ENCODE results near the gene CBX7. TPM values are rescaled to one million over a fixed set of nuclear protein-coding genes. Genes with fewer than 3 reads are reported as not detected.

Gene CBX7
- total and polyA plus RNA-seq, 2 of the 4 experiments (the other 2 are of a cell fraction): 0.90 to 3.6 TPM

GRCh38 chr22:39110631-39111561 is 41.6 kb downstream of the CBX7 start:
- Histone ChIP-seq H3K9ac (ENCODE audit: low read depth, low read length) (no peak overlapping the region), H4K20me1 (ENCODE audit: insufficient read depth, low read length) (no peaks in the 10 kb centered on the region), H4K91ac (ENCODE audit: insufficient read depth, low read depth, low read length) (no peak overlapping the region), H3K56ac (ENCODE audit: extremely low read depth, insufficient read depth, low read length) (no peak overlapping the region), H3K9me1 (ENCODE audit: insufficient read depth, low read length) (no peaks in the 10 kb centered on the region), H3K9me3 (ENCODE audit: control insufficient read depth, insufficient read depth, low read length) (peaks cover 3% of the 10 kb centered on the region; the same call in 1 of the 2 replicates), H2AK9ac (replicated peaks; ENCODE audit: low read depth, low read length, poor library complexity) (no peak overlapping the region), H2AK5ac (ENCODE audit: low read depth, low read length) (no peak overlapping the region), H3K4me3 (ENCODE audit: insufficient read depth, low read depth, low read length) (no peak overlapping the region), H3K14ac (replicated peaks; ENCODE audit: low read depth, low read length) (no peak overlapping the region), H3K27ac (ENCODE audit: insufficient read depth, low read length) (no peak overlapping the region), H4K5ac (ENCODE audit: low read depth, low read length) (no peak overlapping the region), H2AFZ (replicated peaks; ENCODE audit: low read length, poor library complexity) (no peak overlapping the region), H2BK120ac (ENCODE audit: low read depth, low read length) (no peak overlapping the region), H2BK20ac (ENCODE audit: low read depth, low read length) (no peak overlapping the region), H3K4ac (ENCODE audit: low read depth, low read length) (no peak overlapping the region), H3K23ac (ENCODE audit: low read depth, low read length) (no peak overlapping the region), H3K27me3 (ENCODE audit: control insufficient read depth, insufficient read depth, low read length) (peaks cover 36% of the 10 kb centered on the region), H2BK5ac (ENCODE audit: low read depth, low read length, poor library complexity, severe bottlenecking) (no peak overlapping the region), H3K4me2 (ENCODE audit: low read depth, low read length) (no peak overlapping the region), H3K79me1 (ENCODE audit: low read depth in 1 of 2, low read length in 2 of 2) (no peaks in the 10 kb centered on the region), H3K4me1 (ENCODE audit: control insufficient read depth, insufficient read depth, low read length) (no peaks in the 10 kb centered on the region), H2BK15ac (ENCODE audit: low read depth, low read length) (no peak overlapping the region), H3K36me3 (ENCODE audit: control insufficient read depth, insufficient read depth, low read length) (no peaks in the 10 kb centered on the region), H4K8ac (ENCODE audit: low read depth in 2 of 2, low read length in 2 of 2) (no peak overlapping the region), H3K18ac (ENCODE audit: low read depth, low read length) (no peak overlapping the region)
- DNase-seq (no peak), ATAC-seq (ENCODE audit: low read depth) (no peak)
- CTCF ChIA-PET: no interaction called here
- in situ Hi-C loops (cut with MboI; ENCODE audit: low sequenced_read_pairs) (loop anchor here (25.0 kb wide), 1 partner anchor 249 kb away; the partner anchor contains the start of gene CBX6), intact Hi-C loops (cut with micrococcal nuclease) (no loop called here), dilution Hi-C loops (cut with HindIII; ENCODE audit: low sequenced_read_pairs, unreplicated experiment) (no loop called here)
- POLR2A ChIA-PET (ENCODE audit: unreplicated experiment): no interaction called here
- no TSS peak for BruUV-seq (replicated peaks)
- WGBS, 2 experiments (ENCODE audit: extremely low coverage in 2 of 2, insufficient read length in 1 of 2): 38% methylated on average over 4 of the region's 15 CpGs; no CpG with 5 or more reads in 1 of the 2 experiments
- TF ChIP-seq ELK1 (IDR thresholded peaks at IDR 0.05; ENCODE audit: borderline replicate concordance, low read depth, low read length) (no peak), SMC3 (IDR thresholded peaks at IDR 0.05; ENCODE audit: low read depth, low read length) (no peak), MXI1 (IDR thresholded peaks at IDR 0.05; ENCODE audit: borderline replicate concordance, low read depth, low read length) (no peak), NFE2L2 (IDR thresholded peaks at IDR 0.05; ENCODE audit: low read depth, low read length) (no peak), POLR2A (IDR thresholded peaks at IDR 0.05; ENCODE audit: low read depth, low read length) (no peak), MAZ (IDR thresholded peaks at IDR 0.05; ENCODE audit: borderline replicate concordance, low read depth, low read length) (no peak), RAD21 (IDR thresholded peaks at IDR 0.05; ENCODE audit: low read length) (no peak), RFX5 (IDR thresholded peaks at IDR 0.05; ENCODE audit: low read depth, low read length) (no peak), FOS (IDR thresholded peaks at IDR 0.05; ENCODE audit: low read depth, low read length) (no peak), CEBPB (IDR thresholded peaks at IDR 0.05; ENCODE audit: low read depth, low read length) (no peak), BHLHE40 (IDR thresholded peaks at IDR 0.05; ENCODE audit: low read depth, low read length) (no peak), CHD1 (IDR thresholded peaks at IDR 0.05; ENCODE audit: low read depth, low read length) (no peak), RCOR1 (IDR thresholded peaks at IDR 0.05; ENCODE audit: insufficient replicate concordance, low read length) (no peak)
- TF ChIP-seq, protein P1, sequence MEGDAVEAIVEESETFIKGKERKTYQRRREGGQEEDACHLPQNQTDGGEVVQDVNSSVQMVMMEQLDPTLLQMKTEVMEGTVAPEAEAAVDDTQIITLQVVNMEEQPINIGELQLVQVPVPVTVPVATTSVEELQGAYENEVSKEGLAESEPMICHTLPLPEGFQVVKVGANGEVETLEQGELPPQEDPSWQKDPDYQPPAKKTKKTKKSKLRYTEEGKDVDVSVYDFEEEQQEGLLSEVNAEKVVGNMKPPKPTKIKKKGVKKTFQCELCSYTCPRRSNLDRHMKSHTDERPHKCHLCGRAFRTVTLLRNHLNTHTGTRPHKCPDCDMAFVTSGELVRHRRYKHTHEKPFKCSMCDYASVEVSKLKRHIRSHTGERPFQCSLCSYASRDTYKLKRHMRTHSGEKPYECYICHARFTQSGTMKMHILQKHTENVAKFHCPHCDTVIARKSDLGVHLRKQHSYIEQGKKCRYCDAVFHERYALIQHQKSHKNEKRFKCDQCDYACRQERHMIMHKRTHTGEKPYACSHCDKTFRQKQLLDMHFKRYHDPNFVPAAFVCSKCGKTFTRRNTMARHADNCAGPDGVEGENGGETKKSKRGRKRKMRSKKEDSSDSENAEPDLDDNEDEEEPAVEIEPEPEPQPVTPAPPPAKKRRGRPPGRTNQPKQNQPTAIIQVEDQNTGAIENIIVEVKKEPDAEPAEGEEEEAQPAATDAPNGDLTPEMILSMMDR (conservative IDR thresholded peaks at IDR 0.05; ENCODE audit: low read depth, low read length): no peak
- TF ChIP-seq, protein P2, sequence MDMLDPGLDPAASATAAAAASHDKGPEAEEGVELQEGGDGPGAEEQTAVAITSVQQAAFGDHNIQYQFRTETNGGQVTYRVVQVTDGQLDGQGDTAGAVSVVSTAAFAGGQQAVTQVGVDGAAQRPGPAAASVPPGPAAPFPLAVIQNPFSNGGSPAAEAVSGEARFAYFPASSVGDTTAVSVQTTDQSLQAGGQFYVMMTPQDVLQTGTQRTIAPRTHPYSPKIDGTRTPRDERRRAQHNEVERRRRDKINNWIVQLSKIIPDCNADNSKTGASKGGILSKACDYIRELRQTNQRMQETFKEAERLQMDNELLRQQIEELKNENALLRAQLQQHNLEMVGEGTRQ (IDR thresholded peaks at IDR 0.05; ENCODE audit: low read depth, low read length): no peak

All from IMR-90 (cell line).